Astrocyte of the cerebellum (primary cell): Measurements from ENCODE around the gene PRDM10.

Experiments used
- DNase-seq: peaks from one replicate; pipeline ENCODE4 v3.0.0-alpha.2; 2011; ENCODE audit warnings: low read depth
- H3K4me3 ChIP-seq: 2 replicates; pipeline ENCODE4 v1.5.1; 2011; ENCODE audit warnings: mild to moderate bottlenecking, low read depth, low read length, moderate library complexity
- CTCF ChIP-seq: IDR thresholded peaks from 2 replicates; pipeline ENCODE4 v1.5.1; 2012; ENCODE audit warnings: low read length, low read depth, moderate library complexity, mild to moderate bottlenecking; ENCODE audit errors: missing control alignments
- in situ Hi-C: cut with HindIII; loops from 2 replicates; pipeline ENCODE4 v1.10.0; 2017; ENCODE audit warnings: low sequenced_read_pairs

PRDM10 gene

DNA sequence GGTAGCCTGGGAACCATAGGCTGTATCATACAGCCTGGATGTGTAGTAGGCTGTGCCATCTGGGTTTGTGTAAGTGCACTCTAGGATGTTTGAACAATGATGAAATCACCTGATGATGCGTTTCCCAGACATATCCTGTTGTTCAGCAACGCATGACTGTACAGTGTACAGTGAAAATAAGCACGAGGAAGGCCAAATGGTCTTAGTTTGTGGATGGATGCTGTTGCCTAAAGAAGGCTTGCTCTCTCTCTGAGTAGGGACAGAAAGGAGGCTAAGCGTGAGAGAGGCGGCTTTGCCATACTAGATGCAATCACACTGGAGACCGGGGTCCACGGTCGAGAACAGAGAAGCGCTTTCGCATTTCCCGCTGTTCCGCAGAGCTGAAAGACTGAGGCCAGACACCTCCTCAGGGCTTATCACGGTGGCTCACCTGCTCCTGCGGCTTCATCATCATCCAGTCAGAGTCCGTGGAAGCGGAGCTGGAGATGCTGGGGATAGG lies 39.5 kb upstream of the PRDM10 start:
- TF ChIP-seq CTCF, result no peak
- in situ Hi-C loops, result no loop called here

DNA sequence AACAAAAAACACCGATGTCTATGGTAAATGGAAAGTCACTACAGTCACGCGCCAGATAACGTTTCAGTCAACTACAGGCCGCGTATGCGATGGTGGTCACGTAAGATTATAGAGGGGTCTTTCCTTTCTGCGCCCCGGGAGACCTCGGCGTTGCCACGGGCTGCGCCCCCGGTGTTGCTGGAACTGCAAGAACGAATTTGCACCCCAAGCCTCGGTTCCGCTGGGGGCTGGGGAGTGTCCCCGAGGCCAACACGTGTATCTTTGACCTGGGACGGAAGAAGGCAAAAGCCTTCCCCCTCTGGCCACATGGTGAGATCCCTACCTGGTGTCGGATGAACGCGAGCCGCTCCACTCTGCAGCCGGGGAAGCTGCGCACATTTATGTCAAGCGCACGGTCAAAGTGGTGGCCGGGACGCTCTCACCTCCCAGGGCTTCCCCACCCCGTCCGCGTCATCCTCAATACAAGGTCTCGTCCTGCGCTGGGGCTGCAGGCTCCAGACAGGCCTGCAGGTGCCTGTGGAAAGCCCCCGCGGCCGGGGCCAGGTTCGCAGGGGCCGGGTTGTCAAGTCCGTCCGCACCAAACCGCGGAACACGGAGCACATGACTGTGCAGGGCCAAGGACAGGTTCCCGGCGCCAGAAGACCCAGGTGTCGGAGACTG lies 37.8 kb upstream of the PRDM10 start:
- in situ Hi-C loops, result no loop called here
- no peak for TF ChIP-seq CTCF

More for the DNA sequence above, 39.5 kb upstream of the PRDM10 start:
- no peak overlapping the region for H3K4me3 ChIP-seq
- peak; percentile 60 for DNase-seq

GRCh38 chr11:130037881-130038585 lies 35.4 kb upstream of the PRDM10 start:
- no peak for DNase-seq
- TF ChIP-seq CTCF, result no peak
- in situ Hi-C loops, result no loop called here
- H3K4me3 ChIP-seq, result no peak overlapping the region

More for the DNA sequence above, 37.8 kb upstream of the PRDM10 start:
- no peak for DNase-seq
- no peak overlapping the region for H3K4me3 ChIP-seq

GRCh38 chr11:130037058-130037457 lies 34.4 kb upstream of the PRDM10 start:
- peak; percentile 48 for DNase-seq

GRCh38 chr11:130034236-130034635 lies 31.6 kb upstream of the PRDM10 start:
- in situ Hi-C loops, result no loop called here
- DNase-seq, result no peak
- H3K4me3 ChIP-seq, result no peak overlapping the region
- no peak for TF ChIP-seq CTCF

More at GRCh38 chr11:130037058-130037457, 34.4 kb upstream of the PRDM10 start:
- in situ Hi-C loops, result no loop called here
- H3K4me3 ChIP-seq, result no peak overlapping the region
- no peak for TF ChIP-seq CTCF

DNA sequence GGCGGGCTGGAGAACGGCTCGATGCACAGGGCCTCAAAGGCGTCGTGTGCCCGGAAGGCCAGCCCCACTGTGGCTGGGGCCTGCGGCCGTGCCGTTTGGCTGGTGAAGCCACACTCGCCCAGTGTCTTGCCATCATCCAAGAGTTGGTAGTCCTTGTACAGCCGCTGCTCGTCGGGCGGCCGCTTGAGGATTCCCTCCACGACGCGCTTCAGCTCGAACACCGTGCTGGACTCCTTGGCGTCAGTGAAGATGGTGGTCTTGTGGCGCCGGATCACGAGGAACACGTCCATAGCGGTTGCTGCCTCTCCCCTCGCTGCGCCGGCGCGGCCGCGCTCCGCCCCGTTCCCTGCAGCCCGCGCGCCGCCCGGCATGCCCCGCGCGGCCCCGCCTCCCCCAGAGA lies 30.3 kb upstream of the PRDM10 start:
- TF ChIP-seq CTCF, result no peak
- in situ Hi-C loops, result no loop called here
- no peak overlapping the region for H3K4me3 ChIP-seq
- DNase-seq, result no peak
